ENCODE results near the gene SENP5. TPM values are rescaled to one million over a fixed set of nuclear protein-coding genes. Genes with fewer than 3 reads are reported as not detected.

The SENP5 gene
- total and polyA plus RNA-seq, 9 of the 15 experiments (the other 6 are each of a cell fraction or from before 2014, with no cell fraction given), result 18.3 to 59.7 (median 35.8) TPM

DNA sequence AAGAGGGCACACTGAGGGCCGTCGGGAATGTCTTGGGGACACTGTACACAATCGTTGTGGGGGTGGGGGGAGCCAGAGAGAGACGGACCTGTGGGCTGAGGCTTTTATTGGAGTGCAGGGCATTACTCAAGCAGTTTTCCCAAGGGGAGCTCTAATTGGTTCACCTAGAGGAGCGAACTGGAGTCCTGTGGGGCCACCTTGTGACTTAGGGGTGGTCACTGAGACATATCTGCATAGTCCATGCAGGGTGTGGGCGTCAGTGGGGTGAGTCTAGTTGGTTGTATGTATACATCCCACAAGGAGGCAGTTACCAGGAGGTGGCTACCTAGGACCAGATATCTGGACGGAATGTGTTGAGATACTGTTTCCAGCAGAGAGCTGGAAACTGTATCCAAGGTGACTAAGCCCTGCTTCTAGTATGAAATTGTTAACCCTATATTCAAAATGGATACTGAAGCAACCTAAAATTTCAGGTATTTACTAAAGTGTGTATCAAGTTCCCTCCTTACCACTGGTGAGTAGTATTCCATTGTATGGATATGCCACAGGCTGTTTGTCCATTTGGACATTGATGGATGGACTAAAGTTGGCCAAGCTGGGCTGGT, 103.5 kb downstream of the SENP5 start (continued):
- TF ChIP-seq, protein P1, sequence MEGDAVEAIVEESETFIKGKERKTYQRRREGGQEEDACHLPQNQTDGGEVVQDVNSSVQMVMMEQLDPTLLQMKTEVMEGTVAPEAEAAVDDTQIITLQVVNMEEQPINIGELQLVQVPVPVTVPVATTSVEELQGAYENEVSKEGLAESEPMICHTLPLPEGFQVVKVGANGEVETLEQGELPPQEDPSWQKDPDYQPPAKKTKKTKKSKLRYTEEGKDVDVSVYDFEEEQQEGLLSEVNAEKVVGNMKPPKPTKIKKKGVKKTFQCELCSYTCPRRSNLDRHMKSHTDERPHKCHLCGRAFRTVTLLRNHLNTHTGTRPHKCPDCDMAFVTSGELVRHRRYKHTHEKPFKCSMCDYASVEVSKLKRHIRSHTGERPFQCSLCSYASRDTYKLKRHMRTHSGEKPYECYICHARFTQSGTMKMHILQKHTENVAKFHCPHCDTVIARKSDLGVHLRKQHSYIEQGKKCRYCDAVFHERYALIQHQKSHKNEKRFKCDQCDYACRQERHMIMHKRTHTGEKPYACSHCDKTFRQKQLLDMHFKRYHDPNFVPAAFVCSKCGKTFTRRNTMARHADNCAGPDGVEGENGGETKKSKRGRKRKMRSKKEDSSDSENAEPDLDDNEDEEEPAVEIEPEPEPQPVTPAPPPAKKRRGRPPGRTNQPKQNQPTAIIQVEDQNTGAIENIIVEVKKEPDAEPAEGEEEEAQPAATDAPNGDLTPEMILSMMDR (IDR thresholded peaks at IDR 0.05 in 2 of 3, conservative IDR thresholded peaks at IDR 0.05 in 1 of 3; ENCODE audit: insufficient read depth in 2 of 3, low read depth in 1 of 3, low read length in 3 of 3), result peak; percentile 26 to 47 (median 44); a peak in 4 of 6 replicates
- TF ChIP-seq RAD21 (CRISPR knock-in tag; conservative IDR thresholded peaks at IDR 0.05 in 1 of 2, IDR thresholded peaks at IDR 0.05 in 1 of 2) (peak in 1 of 2 experiments; percentile 57; a peak in 2 of 4 replicates), RB1 (IDR thresholded peaks at IDR 0.05; ENCODE audit: low read depth) (no peak), ZNF57 (CRISPR knock-in tag; IDR thresholded peaks at IDR 0.05) (no peak), CBFA2T3 (IDR thresholded peaks at IDR 0.05) (peak; percentile 62), PHF21A (IDR thresholded peaks at IDR 0.05; ENCODE audit: borderline replicate concordance, low read depth) (no peak), NFIC (IDR thresholded peaks at IDR 0.05) (no peak), KLF1 (tag; IDR thresholded peaks at IDR 0.05) (no peak), ZNF324 (CRISPR knock-in tag; IDR thresholded peaks at IDR 0.05) (no peak), ZNF24 (IDR thresholded peaks at IDR 0.05) (no peak), CBFA2T2 (conservative IDR thresholded peaks at IDR 0.05) (0 out of 2 replicates have a peak, but pooled peaks have one; percentile 10), GATAD2A (IDR thresholded peaks at IDR 0.05) (no peak)
- TF ChIP-seq, protein P2, sequence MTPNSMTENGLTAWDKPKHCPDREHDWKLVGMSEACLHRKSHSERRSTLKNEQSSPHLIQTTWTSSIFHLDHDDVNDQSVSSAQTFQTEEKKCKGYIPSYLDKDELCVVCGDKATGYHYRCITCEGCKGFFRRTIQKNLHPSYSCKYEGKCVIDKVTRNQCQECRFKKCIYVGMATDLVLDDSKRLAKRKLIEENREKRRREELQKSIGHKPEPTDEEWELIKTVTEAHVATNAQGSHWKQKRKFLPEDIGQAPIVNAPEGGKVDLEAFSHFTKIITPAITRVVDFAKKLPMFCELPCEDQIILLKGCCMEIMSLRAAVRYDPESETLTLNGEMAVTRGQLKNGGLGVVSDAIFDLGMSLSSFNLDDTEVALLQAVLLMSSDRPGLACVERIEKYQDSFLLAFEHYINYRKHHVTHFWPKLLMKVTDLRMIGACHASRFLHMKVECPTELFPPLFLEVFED (CRISPR knock-in tag; conservative IDR thresholded peaks at IDR 0.05), result no peak
- TF ChIP-seq, protein P3, sequence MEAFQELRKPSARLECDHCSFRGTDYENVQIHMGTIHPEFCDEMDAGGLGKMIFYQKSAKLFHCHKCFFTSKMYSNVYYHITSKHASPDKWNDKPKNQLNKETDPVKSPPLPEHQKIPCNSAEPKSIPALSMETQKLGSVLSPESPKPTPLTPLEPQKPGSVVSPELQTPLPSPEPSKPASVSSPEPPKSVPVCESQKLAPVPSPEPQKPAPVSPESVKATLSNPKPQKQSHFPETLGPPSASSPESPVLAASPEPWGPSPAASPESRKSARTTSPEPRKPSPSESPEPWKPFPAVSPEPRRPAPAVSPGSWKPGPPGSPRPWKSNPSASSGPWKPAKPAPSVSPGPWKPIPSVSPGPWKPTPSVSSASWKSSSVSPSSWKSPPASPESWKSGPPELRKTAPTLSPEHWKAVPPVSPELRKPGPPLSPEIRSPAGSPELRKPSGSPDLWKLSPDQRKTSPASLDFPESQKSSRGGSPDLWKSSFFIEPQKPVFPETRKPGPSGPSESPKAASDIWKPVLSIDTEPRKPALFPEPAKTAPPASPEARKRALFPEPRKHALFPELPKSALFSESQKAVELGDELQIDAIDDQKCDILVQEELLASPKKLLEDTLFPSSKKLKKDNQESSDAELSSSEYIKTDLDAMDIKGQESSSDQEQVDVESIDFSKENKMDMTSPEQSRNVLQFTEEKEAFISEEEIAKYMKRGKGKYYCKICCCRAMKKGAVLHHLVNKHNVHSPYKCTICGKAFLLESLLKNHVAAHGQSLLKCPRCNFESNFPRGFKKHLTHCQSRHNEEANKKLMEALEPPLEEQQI (IDR thresholded peaks at IDR 0.05), result no peak
- TF ChIP-seq, protein P4, sequence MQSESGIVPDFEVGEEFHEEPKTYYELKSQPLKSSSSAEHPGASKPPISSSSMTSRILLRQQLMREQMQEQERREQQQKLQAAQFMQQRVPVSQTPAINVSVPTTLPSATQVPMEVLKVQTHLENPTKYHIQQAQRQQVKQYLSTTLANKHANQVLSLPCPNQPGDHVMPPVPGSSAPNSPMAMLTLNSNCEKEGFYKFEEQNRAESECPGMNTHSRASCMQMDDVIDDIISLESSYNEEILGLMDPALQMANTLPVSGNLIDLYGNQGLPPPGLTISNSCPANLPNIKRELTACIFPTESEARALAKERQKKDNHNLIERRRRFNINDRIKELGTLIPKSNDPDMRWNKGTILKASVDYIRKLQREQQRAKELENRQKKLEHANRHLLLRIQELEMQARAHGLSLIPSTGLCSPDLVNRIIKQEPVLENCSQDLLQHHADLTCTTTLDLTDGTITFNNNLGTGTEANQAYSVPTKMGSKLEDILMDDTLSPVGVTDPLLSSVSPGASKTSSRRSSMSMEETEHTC (IDR thresholded peaks at IDR 0.05), result no peak

Measured in K562 (cell line).